GM21367 (cell line): Measurements from ENCODE around the gene SSB.
"Not testable (repeated sequence)": the region's sequence is repeated elsewhere in the genome, so short reads cannot be mapped to it uniquely, and the experiment has no call there.

Source experiments
- ATAC-seq: cut with Tn5 transposase; IDR thresholded peaks from one replicate; pipeline ENCODE4 v1.9.1; 2021; ENCODE audit not compliant: unreplicated experiment

The SSB gene

GRCh38 chr2:169828141-169828811 lies 29.6 kb downstream of the SSB start:
- peak; percentile 21 for ATAC-seq

DNA sequence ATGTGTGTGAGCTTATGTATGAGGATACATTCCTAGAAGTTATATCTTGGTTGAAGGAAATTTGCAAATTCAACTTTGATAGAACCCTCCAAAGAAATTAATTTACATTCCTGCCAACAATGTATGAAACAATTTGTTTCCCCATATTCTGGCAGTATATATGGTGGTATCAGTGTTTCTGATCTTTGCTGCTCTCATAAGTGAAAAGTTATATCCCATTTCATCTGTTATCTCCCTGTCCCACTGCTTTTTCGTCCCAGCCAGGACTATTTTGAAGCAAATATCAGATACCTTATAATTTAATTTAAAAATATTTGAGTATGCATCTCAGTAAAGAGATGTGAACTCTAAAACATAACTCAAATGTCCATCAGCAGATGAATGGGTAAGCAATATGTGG lies 35.7 kb downstream of the SSB start:
- ATAC-seq, result no peak

DNA sequence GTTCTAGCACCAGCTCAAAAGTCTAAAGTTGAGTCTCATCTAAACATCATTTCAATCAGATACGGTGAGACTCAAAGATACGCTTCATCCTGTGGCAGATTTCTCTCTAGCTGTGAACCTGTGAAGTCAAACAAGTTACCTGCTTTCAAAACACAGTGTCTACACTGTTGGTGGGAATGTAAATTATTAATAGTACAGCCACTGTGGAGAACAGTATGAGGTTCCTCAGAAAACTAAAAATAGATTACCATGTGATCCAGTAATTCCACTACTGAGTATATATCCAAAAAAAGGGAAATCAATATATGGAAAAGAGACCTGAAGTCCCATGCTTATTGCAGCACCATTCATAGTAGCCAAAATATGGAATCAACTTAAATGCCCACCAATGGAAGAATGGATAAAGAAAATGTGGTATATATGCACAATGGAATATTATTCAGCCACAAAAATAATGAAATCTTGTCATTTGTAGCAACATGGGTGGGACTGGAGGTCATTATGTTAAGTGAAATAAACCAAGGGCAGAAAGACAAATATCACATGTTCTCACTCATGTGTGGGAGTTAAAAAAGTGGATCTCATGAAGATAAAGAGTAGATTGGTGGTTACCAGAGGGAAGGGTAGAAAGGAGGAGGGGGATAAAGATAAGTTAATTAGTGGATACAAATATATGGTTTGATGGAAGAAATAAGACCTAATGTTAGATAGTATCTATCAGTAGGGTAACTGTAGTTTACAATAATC lies 40.2 kb downstream of the SSB start:
- no peak for ATAC-seq

DNA sequence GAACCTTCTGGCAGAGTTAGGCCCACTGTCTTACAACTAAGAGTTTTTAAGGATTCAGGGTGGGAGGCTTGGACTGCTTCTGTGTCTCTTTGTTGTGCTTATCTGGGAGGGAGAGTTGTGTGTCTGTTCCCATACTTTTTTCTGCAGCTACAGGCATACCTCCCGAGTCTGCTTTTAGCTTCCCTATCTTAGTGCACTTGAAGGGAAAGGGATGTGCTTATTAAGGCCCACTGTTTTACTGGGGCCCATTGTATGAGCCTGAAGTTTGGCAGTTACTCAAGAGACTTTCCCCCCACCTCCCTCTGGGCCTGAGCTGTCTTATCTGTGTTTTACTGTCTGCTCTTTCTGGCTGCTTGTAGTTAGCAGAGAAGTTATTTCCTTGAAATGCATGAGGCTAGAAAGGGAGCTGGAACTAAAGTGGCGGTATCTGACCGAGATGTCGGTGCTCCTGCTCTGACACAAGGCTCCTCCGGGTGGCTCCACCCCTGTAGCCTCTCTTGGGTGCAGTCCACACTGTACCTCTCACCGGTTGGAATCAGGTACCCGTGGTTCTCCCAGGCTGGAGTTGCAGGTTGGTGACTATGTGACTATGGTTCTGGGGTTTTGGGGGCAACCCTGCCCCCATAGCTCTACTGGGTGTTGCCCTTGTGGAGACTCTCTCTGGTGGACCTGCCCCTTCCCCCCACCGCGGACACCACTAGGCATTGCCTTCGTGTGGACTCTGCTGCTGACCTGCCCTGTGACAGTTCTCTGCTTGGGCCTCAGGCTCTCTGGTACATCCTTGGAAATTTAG lies 41.5 kb downstream of the SSB start:
- ATAC-seq, result no peak

GRCh38 chr2:169840747-169841142 lies 42.1 kb downstream of the SSB start:
- no peak for ATAC-seq

DNA sequence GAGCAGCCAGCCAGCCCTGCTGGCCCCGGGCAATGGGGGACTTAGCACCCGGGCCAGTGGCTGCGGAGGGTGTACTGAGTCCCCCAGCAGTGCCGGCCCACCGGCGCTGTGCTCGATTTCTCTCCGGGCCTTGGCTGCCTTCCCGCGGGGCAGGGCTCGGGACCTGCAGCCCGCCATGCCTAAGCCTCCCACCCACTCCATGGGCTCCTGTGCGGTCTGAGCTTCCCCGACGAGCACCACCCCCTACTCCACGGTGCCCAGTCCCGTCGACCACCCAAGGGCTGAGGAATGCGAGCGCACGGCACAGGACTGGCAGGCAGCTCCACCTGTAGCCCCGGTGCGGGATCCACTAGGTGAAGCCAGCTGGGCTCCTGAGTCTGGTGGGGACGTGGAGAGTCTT lies 43.0 kb downstream of the SSB start:
- ATAC-seq, result not testable (repeated sequence)

DNA sequence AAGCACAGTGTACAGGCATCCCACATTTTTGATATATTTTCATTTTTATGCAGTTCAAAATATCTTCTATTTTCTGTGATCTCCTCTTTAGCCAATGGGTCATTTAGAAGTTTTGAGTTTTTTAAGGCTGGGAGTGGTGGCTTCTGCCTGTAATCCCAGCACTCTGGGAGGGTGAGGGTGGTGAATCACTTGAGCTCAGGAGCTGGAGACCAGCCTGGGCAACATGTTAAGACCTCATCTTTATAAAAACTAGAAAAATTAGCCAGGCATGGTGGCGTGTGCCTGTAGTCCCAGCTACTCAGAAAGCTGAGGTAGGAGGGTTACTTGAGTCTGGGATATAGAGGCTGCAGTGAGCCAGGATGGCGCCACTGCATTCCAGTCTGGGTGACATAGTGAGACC lies 46.3 kb downstream of the SSB start:
- ATAC-seq, result no peak

- not testable (repeated sequence) for ATAC-seq
Measured at GRCh38 chr2:169848959-169849693, 50.5 kb downstream of the SSB start.

- ATAC-seq, result no peak
Measured at GRCh38 chr2:169849710-169850109, 51.0 kb downstream of the SSB start.

DNA sequence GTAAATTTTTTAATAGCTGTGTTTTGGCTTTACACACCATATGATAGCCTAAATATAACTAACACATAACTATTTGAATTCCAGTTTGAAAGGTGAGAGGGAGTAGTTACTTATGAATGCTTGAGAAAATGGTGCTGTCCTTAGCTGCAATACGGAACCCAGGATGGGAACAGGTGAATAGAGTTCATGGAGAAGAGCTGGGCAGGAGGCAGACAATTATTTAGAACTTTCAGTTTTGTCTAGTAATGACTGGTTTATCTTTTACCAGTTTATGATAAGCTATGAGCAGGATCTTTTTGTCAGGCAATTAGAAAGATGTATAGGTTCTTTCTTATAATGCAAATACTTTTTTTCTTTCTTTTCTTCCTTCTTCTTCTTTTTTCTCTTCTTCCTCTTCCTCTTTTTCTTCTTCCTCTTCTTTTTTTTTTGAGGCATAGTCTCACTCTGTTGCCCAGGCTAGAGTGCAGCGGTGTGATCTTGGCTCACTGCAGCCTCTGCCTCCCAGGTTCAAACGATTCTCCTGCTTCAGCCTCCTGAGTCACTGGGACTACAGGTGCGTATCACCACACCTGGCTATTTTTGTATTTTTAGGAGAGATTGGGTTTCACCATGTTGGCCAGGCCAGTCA lies 54.5 kb downstream of the SSB start:
- no peak for ATAC-seq

- not testable (repeated sequence) for ATAC-seq
Measured at GRCh38 chr2:169855281-169856258, 56.9 kb downstream of the SSB start.

GRCh38 chr2:169859423-169859822 lies 60.8 kb downstream of the SSB start:
- ATAC-seq, result no peak

DNA sequence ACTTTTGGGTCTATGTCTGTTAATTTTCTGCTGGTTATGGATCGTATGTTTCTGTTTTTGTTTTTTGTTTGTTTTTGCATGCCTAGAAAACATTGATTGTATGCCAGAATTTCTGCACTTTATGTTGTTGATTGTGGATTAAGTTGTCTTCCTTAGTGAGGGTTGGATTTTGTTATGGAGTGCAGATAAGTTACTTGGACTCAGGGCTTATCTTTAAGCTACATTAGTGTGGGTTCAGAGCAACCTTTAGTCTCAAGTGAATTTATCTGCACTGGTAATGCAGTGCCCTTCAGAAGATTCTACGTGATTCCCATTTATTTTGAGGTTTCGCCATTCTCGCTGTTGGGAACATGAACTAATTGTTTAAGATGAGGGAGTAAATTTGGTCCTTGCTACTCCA lies 61.5 kb downstream of the SSB start:
- no peak for ATAC-seq
